HUES6 (cell line): ENCODE results near the gene KIAA1217.

Experiments
- H3K27ac ChIP-seq: 2 replicates; pipeline ENCODE4 v1.7.0; 2013; ENCODE audit warnings: low read depth, mild to moderate bottlenecking, low read length, inconsistent platforms
- H3K27me3 ChIP-seq: 2 replicates; pipeline ENCODE4 v1.6.1; 2013; ENCODE audit warnings: low read length; ENCODE audit not compliant: control insufficient read depth, insufficient read depth
- H3K36me3 ChIP-seq: 2 replicates; pipeline ENCODE4 v1.6.1; 2013; ENCODE audit warnings: low read length; ENCODE audit not compliant: control insufficient read depth, insufficient read depth
- H3K4me1 ChIP-seq: 2 replicates; pipeline ENCODE4 v1.6.1; 2013; ENCODE audit warnings: low read length; ENCODE audit not compliant: control insufficient read depth, insufficient read depth
- H3K4me3 ChIP-seq: 2 replicates; pipeline ENCODE4 v1.5.1; 2013; ENCODE audit warnings: low read depth, low read length
- H3K9ac ChIP-seq: one replicate; pipeline ENCODE4 v1.6.1; 2013; ENCODE audit warnings: mild to moderate bottlenecking, low read length
- H3K9me3 ChIP-seq: 2 replicates; pipeline ENCODE4 v1.6.1; 2013; ENCODE audit warnings: low read depth, low read length; ENCODE audit not compliant: control insufficient read depth, insufficient read depth

KIAA1217 gene

GRCh38 chr10:24553051-24553612 is 344.2 kb downstream of the KIAA1217 start:
- Histone ChIP-seq H3K4me1 (peaks cover 24% of the 10 kb centered on the region), H3K9ac (no peak overlapping the region), H3K4me3 (no peak overlapping the region), H3K36me3 (no peaks in the 10 kb centered on the region), H3K27me3 (no peaks in the 10 kb centered on the region), H3K9me3 (no peaks in the 10 kb centered on the region), H3K27ac (no peak overlapping the region)

DNA sequence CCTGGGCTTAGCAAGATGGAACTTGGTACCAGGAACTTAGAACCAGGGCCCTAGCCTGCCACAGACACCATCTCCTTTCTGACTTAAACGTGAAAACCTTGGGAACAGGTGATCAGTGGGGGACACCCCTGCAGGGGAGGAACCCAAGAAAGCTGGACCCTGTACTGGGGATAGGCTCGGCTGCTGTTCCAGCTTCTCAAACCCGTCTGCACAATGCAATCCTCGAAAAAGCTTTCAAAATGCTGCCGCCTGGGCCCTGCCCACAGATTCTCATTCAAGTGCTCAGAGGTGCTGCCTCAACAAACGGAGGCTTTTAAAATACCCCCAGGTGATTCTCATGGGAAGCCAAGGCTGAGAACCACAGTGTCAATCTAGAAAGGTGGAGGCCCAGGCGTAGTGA is 345.1 kb downstream of the KIAA1217 start:
- no peaks in the 10 kb centered on the region for H3K36me3 ChIP-seq
- H3K27me3 ChIP-seq = no peaks in the 10 kb centered on the region
- no peak overlapping the region for H3K27ac ChIP-seq
- no peak overlapping the region for H3K9ac ChIP-seq
- no peak overlapping the region for H3K4me3 ChIP-seq
- no peaks in the 10 kb centered on the region for H3K9me3 ChIP-seq
- H3K4me1 ChIP-seq = peaks cover 24% of the 10 kb centered on the region

- Histone ChIP-seq H3K9me3 (peaks cover 11% of the 10 kb centered on the region; the same call in 1 of the 2 replicates), H3K9ac (no peak overlapping the region), H3K4me3 (no peak overlapping the region), H3K36me3 (no peaks in the 10 kb centered on the region), H3K27ac (no peak overlapping the region), H3K27me3 (no peaks in the 10 kb centered on the region), H3K4me1 (peaks cover 20% of the 10 kb centered on the region)
Measured at GRCh38 chr10:24556126-24556749, 347.3 kb downstream of the KIAA1217 start.

GRCh38 chr10:24556750-24557742 is 348.1 kb downstream of the KIAA1217 start:
- no peaks in the 10 kb centered on the region for H3K27me3 ChIP-seq
- H3K4me3 ChIP-seq = no peak overlapping the region
- peaks cover 12% of the 10 kb centered on the region for H3K4me1 ChIP-seq
- no peak overlapping the region for H3K9ac ChIP-seq
- no peaks in the 10 kb centered on the region for H3K36me3 ChIP-seq
- no peak overlapping the region for H3K27ac ChIP-seq
- H3K9me3 ChIP-seq = peaks cover 11% of the 10 kb centered on the region; the same call in 1 of the 2 replicates

DNA sequence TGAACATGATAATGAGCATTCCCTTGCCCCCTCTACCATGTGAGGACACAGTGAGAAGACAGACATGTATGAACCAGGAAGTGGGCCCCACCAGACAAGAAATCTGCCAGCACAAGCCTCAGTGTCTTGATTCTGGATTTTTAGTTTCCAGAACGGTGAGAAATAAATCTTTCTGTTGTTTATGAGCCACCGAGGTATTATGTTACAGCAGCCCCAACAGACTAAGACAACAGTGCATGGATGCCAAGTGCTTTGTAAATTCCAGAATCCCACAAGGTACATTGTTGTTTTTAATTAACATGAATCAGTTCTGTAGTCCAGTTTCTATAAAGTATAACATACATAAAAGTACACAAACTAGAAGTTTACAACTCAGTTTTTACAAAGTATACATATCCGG is 352.5 kb downstream of the KIAA1217 start:
- no peaks in the 10 kb centered on the region for H3K36me3 ChIP-seq
- H3K4me3 ChIP-seq = no peak overlapping the region
- H3K4me1 ChIP-seq = peaks cover 3% of the 10 kb centered on the region; the same call in 1 of the 2 replicates
- H3K27ac ChIP-seq = no peak overlapping the region
- H3K9ac ChIP-seq = no peak overlapping the region
- H3K9me3 ChIP-seq = peaks cover 11% of the 10 kb centered on the region; the same call in 1 of the 2 replicates
- H3K27me3 ChIP-seq = no peaks in the 10 kb centered on the region

DNA sequence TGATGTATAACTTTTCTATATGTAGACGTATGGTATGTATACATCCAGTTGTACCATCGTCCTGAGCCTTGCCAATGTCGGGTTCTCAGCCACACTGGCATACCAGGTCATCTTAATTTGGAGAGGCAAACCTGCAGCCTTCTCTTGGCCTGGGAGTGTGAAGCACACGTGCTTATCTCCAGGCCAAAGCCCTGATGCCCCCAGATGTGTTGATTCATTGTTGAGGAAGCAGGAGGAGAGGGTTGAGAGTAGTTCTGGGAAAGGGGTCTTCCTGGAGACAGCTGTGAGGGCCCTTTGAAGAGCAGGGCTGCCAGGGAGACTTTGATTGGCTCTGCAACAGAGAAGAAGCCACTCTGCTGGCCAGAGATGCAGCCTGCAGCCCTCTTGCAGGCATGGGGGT is 359.1 kb downstream of the KIAA1217 start:
- Histone ChIP-seq H3K27me3 (no peaks in the 10 kb centered on the region), H3K9me3 (0 out of 2 replicates have a peak, but pooled peaks cover 3% of the 10 kb centered on the region), H3K36me3 (no peaks in the 10 kb centered on the region), H3K9ac (no peak overlapping the region), H3K27ac (no peak overlapping the region), H3K4me1 (no peaks in the 10 kb centered on the region), H3K4me3 (no peak overlapping the region)

GRCh38 chr10:24569330-24569796 is 360.4 kb downstream of the KIAA1217 start:
- H3K9me3 ChIP-seq = 0 out of 2 replicates have a peak, but pooled peaks cover 3% of the 10 kb centered on the region
- H3K4me1 ChIP-seq = no peaks in the 10 kb centered on the region
- no peaks in the 10 kb centered on the region for H3K27me3 ChIP-seq
- H3K4me3 ChIP-seq = no peak overlapping the region
- H3K27ac ChIP-seq = no peak overlapping the region
- H3K36me3 ChIP-seq = no peaks in the 10 kb centered on the region
- no peak overlapping the region for H3K9ac ChIP-seq

DNA sequence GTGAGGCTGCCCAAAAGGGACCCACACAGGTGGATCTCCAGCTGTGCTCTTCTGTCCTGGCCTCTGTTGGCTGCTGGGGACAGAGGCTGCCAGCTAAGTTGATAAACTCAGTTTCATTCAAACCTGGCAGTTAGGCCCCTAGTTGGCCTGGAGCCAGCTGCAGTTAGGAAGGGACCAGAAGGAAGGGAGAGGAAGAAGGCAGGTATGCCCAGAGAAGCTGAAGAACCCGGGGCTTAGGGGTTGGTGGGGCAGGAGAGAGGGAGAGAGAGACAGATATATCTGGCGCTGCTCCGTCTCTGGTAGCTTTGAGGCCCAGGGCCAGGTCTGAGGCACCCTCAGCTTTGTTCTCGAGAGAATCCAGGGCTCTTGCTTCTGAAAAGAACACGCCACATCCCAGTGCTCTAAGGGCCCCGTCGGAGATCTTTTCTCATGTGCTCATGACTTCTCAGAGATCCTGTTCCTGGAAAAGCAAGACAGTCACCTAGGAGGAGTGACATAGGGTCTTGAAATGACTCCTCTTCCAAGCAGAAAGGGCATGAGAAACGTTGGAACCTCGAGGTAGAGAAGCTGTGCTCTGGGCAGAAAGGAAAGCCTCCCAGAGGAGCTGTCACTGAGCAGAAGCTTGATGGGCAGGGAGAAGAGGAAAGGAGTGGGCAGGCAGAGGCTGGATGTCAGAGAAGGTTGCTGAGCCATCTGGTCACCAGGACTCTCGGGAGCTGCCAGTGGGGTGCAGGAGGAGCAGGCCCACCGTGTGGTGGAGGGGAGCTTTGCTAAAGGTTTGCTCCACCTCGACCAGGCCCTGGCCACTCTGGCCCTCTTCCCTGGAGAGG is 361.1 kb downstream of the KIAA1217 start:
- Histone ChIP-seq H3K27ac (no peak overlapping the region), H3K9ac (no peak overlapping the region), H3K27me3 (no peaks in the 10 kb centered on the region)

GRCh38 chr10:24570658-24571426 is 361.9 kb downstream of the KIAA1217 start:
- Histone ChIP-seq H3K9ac (no peak overlapping the region), H3K4me1 (no peaks in the 10 kb centered on the region)

More for the DNA sequence above, 361.1 kb downstream of the KIAA1217 start:
- no peak overlapping the region for H3K4me3 ChIP-seq
- H3K4me1 ChIP-seq = no peaks in the 10 kb centered on the region
- 0 out of 2 replicates have a peak, but pooled peaks cover 3% of the 10 kb centered on the region for H3K9me3 ChIP-seq
- H3K36me3 ChIP-seq = no peaks in the 10 kb centered on the region

More at GRCh38 chr10:24570658-24571426, 361.9 kb downstream of the KIAA1217 start:
- Histone ChIP-seq H3K27ac (no peak overlapping the region), H3K27me3 (no peaks in the 10 kb centered on the region), H3K36me3 (no peaks in the 10 kb centered on the region), H3K9me3 (0 out of 2 replicates have a peak, but pooled peaks cover 3% of the 10 kb centered on the region), H3K4me3 (no peak overlapping the region)
